GOT3 (cell line): Measurements from ENCODE around the gene OVCH1.

Experiments
- DNase-seq: peaks from one replicate; lab custom pipeline; 2025; ENCODE audit warnings: mixed read lengths; lab: John Stamatoyannopoulos, UW

Gene OVCH1, protein sequence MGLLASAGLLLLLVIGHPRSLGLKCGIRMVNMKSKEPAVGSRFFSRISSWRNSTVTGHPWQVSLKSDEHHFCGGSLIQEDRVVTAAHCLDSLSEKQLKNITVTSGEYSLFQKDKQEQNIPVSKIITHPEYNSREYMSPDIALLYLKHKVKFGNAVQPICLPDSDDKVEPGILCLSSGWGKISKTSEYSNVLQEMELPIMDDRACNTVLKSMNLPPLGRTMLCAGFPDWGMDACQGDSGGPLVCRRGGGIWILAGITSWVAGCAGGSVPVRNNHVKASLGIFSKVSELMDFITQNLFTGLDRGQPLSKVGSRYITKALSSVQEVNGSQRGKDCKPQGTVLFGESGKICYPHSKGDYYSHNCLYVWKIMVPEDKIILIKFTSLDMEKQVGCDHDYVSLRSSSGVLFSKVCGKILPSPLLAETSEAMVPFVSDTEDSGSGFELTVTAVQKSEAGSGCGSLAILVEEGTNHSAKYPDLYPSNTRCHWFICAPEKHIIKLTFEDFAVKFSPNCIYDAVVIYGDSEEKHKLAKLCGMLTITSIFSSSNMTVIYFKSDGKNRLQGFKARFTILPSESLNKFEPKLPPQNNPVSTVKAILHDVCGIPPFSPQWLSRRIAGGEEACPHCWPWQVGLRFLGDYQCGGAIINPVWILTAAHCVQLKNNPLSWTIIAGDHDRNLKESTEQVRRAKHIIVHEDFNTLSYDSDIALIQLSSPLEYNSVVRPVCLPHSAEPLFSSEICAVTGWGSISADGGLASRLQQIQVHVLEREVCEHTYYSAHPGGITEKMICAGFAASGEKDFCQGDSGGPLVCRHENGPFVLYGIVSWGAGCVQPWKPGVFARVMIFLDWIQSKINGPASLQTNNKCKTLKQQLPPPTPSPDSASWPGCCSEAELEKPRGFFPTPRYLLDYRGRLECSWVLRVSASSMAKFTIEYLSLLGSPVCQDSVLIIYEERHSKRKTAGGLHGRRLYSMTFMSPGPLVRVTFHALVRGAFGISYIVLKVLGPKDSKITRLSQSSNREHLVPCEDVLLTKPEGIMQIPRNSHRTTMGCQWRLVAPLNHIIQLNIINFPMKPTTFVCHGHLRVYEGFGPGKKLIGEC

DNA sequence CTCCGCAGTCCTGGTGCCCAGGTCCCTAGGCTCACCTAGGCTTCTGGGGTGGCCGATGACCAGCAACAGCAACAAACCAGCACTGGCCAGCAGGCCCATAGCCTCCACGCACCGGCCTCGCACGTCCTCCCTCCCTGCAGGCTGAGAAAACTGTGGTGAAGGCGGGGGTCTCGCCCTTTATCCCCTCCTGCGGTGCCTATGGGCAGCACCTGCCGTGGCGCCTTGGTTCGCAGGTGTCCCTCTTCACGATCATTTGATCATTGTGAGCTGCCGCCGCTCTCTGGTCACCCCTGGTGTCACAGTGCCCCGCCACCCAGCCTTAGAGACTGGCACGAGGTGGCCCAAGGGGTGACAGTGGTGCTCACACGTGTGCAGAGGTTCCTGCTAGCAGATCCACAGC lies at the start of gene OVCH1:
OVCH1 (minus strand) TSS at position 99 of the 400 bp plus-strand sequence; CDS start at position 99, 0 bp downstream.
- DNase-seq = no peak

DNA sequence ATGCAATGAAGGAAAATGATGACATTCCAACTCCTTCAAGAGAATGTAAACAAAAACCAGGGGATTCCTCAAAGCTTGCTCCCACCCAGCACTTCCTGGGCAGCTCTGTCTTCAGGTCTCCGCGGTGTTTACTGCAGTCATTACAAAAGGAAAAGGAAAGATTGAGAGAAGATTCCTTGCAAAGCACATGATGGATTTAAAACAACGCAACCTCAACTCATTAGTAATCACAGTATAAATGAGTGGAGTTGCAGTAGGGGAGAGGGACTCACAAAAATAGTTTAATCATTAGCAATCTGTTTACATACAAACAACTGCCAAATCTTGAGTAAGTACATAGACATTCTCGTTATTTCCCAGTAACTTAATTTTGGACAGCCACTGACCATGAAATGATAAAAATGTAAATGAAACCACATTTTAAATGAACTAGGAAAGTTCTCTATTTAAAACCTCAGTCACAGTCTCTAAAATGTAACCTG lies 49.7 kb upstream of the OVCH1 start:
- no peak for DNase-seq

DNA sequence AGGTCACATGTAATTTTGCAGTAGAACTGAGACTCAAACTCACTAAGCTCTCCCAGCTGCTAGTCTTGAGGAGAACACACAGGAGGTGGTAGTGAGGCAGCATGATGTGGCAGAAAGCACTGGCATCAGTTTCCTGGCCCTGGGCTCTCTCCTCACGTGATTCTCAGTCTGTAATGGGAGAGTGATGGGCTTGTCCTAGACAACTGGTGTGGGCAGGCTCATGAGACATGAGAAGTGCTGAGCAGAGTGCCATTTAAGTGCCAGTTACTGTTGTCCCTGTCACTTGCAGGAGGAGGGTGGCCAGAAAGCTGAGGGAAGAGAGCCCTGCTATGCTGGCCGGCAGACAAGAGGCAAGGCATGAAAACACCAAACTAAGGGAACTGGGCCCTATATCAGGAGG lies 48.5 kb upstream of the OVCH1 start:
- DNase-seq = no peak

DNA sequence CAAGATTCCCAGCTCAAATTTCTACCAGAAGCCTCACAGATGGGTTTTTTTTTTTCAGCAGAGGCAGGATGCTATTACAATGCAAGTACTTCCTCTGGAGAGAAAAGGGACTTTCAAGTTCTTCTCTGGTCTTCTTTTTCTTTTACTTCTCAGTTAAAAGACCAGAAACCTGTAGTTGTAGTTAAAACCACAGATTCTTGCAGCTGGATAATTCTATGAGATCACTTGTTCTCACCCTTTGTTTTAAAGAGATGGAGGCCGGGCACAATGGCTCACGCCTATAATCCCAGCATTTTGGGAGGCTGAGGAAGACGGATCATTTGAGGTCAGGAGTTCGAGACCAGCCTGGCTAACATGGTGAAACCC lies 47.6 kb upstream of the OVCH1 start:
- no peak for DNase-seq

DNA sequence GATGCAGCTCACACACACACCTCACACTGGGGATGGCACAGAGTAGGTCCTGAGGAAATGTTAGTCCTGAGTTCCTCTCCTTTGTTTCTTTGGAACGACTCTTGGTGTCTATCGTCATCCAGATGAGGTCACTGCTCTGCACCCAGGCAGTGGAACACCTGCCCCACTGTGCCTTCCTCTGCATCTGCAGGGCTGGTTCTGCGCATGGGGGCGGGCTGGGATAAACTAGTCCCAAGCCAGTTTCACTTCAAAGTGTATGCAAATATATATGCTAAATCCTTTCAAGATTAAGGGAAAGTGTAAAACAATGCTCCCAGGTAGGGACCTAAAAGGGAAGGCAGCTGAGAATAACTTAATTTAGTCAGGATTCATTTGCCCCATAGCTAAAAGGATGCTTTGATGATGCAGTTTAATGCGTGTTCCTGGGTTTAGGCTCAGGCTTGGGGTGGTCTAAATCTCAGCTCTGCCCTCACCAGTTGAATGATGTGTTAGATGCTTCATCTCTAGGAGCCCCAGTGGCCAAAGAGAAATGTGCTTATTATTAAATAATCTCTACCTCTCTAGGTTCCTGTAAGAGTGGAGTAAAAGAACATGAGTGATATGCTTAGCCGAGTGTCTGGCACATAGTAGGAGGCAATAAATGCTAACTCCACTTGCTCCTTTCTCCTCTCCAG lies 47.1 kb upstream of the OVCH1 start:
- DNase-seq = no peak

DNA sequence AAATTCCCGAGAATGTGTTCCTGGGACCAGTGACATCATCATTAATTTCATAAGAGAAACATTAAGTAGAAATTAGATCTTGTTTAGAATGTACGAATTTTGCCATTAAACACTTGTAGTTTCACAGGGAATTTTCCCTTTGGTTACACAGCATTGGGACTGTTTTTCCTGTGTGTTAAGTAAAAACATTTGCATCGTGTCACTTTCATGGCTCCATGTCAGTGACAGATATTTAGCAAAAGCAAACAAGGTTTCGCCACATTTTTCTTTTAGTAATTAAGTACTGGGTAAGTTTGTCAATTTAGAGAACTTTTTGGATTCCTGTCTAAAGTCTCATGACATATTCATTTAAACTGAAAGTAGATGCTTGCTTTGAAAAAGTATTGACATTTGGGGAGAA lies 45.5 kb upstream of the OVCH1 start:
- no peak for DNase-seq

DNA sequence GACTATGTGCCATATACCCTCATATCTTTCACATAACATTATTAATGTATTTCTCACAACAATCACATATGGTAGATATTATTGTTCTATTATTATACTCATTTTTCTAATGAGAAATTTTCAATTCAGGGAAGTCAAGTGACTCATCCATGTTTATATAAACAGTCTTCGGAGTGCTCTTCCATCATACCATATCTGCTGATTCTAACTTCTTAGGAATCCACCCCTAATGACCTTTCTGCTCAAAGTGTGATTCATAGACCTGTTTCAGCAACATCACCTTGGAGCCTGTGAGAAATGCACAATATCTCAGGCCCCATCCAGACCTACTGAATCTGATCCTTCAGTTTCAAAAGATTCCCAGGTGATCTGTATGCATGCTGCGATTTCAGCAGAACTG lies 39.8 kb upstream of the OVCH1 start:
- DNase-seq = no peak

DNA sequence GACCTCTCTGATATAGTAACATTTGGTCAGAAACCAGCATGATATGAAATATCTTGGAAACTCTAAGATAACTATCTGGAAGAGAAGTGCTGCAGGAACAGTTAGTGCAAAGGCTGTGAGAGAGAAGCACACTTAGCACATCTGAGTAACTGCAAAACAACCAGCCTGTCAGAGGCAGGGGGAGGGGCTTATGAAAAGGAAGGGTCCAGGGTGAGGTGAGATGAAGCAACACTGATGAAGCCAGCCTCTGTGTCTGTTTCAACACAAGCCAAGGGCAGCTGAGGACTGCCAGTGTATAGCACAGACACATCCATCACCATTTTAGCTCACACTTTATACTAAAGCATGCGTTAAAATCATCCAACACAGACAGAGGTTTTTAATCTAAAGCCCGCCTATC lies 37.4 kb upstream of the OVCH1 start:
- DNase-seq = no peak

DNA sequence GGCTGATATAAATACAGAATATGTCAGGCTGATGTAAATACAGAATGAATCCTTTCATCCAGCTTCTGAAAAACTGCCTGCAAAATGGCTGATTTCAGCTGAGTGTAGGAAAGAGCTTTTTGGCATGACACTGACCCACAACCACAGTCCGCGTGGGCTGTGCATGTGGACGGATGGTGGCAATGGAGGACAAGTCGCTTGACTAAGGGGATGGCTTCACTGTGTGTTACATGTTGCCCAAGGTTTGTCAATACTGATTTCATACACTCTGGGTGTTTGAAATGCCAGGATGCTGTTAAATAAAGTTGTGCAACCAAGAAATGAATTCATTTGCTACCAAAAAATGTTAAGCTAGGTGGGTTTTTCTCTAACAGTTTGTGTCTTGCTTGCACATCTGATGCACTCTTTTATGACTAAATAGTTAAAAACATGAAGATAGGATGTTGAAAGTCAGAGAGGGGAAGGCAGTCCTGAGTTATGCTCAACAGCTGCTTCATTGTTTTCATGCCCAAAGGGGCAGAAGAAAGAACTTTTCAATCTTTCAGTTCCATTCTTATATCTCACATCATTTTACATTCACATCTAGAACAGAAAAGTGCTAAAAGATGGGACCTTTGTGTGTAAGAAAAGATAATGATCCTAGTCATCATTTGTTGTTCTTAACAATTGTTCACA lies 36.5 kb upstream of the OVCH1 start:
- no peak for DNase-seq

DNA sequence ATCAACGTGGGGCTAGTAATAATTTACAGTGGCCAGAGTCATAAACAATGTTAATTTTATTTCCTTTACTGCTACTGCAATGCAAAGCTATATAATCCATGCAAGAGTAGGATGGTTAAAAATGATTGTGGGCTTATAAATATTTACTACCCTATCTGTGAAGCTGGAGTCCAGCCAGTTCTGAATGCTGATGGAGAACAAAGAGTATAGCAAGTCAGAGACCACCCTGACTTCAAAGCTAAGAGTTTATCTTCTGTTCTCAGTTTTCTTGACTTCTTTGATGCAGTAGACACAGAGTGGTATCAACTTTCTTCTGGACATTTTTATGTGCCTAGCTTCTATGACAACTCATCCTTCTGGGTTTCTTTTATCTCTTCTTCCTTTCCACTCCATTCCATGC lies 34.0 kb upstream of the OVCH1 start:
- no peak for DNase-seq

DNA sequence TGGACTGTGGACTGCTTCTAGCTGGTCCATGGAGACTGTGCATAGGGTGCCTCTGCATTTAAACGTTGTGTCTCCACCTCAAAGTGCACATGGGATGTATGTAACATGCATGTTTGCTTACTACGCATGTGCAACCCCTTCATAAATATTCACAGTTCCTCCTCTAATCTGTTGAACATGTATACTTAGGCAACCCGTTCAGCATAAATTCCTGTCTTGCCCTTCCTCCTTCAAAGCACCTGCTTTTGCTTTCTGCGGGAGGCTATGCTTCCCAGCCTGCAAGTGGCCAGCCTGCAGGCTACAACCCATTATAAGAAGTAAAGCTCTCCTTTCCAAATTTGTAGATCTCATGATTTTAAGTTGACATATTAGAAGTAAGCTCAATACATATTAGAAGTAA lies 33.0 kb upstream of the OVCH1 start:
- DNase-seq = no peak

DNA sequence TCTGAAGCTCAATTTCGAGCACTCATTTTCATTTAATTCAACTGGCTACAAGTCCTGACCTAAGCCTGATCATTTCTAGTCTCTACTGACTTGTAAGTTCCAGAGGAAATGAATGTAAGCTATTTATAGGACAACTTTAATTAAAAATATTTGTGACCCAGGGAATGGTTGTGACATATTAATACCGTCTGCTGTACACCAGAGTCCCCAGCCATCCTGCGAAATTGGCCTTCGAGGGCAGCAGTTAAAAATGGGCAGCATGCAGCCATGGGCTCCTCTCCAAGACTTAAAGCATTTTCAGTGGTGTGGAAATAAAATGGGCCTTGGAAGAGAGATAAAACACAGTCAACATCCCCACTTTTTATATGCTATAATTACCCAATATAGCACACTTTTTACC lies 30.7 kb upstream of the OVCH1 start:
- no peak for DNase-seq

DNA sequence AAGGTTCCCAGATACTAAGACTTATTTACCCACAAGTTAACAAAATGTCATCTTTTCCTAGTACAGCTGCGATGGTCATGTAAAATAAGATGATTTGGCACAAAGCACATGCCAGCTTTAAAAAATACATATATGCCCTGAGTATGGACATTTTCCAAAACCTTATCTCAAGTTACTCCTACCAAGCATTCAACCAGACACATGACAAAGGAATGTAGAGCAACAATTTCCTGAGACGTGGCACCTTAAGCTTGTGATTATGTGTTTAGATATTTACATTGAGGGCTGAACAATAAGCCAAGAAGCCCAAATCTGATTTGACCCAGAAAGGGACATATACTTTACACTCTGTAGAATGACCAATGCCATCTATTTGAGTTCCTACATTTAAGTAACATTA lies 24.5 kb upstream of the OVCH1 start:
- no peak for DNase-seq

DNA sequence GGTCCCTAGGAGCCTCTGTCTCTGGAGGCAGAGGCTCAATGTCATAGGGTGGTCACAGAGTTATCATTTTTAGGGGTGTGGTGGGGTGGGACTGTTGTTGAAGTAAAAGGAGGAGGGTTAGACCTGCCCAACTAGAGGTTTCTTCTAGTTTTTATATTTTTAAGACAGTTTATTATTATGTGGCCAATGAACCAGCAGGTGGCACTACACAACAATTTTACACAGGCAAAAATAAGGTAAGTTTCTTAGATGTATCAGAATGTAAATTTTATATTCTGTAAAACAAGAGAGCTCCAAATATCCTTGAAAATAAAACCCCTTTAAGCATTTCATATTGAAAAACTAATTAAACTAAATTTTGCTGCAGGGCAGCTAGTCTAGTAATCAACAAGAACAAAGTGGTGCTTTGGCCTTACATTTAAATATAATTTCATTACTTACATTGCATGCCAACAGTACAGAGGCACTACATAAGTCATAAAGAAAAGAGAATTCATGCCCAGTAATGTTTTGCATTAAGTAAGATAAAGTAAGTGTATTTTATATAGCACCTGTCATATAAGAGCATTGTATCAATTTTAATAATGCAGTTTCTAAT lies 22.2 kb upstream of the OVCH1 start:
- no peak for DNase-seq

DNA sequence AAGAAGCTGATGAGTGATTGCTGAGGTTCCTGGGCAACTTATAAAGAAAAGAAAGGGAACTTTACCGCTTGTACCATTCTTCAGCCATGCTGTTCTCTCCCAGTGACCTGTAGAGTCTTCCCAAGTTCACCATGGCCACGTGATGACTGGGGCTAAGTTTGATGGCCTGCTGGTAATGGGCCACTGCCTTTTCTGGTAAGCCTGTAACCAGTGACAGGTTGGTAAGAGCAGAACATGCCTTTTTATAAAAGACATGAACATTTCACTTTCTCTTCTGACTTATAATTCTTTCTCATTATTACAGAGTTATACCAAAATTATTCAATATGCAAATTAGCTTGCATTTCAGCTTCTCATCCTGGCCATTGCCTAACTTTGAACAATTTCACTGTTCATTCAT lies 20.9 kb upstream of the OVCH1 start:
- DNase-seq = no peak

DNA sequence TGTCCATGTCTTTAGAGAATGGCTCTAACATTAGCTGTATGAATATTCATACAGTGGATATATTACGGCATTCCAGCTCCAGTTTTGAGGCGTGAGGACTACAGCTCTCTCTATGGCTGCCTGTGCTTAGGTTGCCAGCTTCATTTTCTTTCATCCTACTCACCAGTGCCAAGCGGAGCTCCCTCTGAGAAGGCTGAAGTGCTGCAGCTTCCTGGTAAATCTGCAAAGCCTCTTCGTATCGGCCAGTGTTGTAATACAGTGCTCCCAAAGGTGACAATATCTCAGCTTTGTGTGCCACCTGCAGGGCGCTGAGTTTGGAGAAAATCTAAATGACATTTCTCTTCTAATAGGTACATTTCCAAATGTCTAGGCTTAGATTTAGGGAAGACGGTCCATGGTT lies 19.8 kb upstream of the OVCH1 start:
- no peak for DNase-seq

DNA sequence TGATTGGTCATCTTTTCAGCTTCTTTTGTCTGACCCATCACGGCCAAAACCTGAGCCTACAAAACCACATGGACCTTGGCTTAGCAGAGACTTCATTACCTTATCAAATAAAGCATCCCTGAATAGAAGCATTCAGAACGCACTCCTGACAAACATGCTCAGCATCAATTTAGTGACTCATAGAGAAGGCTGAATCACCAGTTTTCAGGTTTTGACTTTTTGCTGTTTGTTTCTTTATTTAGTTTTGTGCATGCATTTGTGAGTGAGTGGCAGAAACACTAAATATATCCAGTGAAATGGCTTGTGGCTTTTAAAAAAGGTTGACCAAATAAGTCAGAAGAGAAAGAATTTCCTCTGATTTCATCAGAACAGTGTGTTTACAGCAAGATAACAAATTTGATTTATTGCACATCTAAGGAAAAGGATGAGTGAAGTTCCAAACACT lies 19.0 kb upstream of the OVCH1 start:
- DNase-seq = no peak

DNA sequence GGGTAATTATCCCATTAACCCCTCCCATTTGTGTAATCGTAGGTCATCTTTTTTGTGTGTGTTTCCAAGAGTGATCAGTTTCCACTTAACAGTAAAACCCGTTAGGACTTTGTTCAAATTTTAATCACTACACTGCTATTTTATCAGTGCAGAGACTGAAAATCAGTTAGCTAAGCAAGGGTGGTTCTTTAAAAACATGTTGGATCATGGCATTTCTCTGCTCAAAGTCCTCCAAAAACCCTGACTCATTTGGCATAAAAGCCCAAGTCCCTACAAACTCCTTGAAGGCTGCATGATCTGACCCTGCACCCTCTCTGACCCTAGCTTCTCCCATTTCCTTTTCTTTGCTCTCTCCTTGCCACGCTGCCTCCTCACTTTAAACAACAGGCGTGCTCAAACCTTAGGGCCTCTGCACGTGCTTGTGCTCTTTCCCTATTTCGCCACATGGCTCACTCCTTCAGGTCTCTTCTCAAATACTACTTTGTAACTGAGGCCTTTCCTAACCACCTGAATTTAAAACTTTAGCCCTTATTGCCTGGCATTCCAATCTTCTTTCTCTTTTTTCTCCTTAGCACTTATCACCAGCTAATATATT lies 13.2 kb upstream of the OVCH1 start:
- DNase-seq = no peak

DNA sequence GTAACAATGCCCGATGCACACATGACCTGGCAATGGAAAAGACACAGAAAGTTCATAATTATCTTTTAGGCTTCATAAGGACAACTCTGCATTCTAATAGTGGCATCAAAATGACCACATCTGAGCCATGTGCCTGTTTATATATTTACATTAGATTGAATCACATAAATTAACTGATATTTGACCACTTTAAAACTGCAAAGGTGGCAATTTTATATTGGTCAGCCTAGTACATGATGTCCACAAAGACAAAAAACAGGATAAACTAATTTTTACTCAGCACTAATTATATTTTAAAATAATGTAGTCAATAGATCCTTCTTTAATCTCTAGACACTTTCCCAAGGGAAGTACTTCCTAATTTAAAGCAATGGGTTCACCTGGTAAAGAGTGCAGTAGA lies 12.0 kb upstream of the OVCH1 start:
- no peak for DNase-seq

DNA sequence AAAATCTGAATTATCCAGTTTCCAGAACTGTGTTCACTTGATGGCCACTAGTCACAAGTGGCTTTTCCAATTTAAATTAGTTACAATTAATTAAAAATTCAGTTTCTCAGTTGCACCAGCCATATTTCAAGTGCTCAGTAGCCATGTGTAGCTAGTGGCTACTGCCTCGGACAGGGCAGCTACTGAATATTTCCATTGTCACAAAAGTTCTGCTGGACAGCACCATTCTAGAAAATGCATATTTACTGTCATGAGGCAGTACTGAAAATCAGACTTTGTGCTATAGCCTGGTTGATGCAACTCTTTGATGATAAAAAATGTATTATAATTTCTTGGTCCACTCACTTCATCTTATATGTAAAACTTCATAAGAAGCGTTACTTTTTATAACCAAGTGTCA lies 11.5 kb upstream of the OVCH1 start:
- no peak for DNase-seq

DNA sequence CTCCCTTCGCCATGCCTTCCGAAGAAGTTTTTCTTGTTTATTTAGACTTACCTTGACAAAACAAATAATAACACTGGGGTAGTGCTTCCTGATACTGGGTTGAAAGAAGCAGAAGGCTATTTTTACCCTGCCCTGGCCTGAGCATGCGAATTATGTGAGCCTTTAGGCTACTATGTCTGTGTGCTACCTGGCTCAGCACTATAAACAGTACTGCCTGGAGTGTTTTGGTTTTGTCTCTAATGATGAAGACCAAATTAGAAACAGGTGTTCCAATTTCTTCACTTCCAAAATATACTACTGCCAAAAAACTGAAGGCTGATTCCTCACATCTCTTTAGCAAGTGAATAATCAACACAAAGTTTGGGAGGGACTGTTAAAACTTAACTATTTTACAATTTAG lies 7.6 kb upstream of the OVCH1 start:
- no peak for DNase-seq
